Brain microvascular endothelial cell (primary cell): Measurements from ENCODE around the gene GSE1.

Experiments used
- DNase-seq: peaks from one replicate; pipeline ENCODE4 v3.0.0-alpha.2; 2020
- H3K27ac ChIP-seq: fragments of 250-450 bp; sonication (Bioruptor Pico); 2 replicates; pipeline ENCODE4 v1.5.1; 2020; ENCODE audit warnings: mild to moderate bottlenecking, moderate library complexity
- H3K27me3 ChIP-seq: fragments of 250-450 bp; sonication (Bioruptor Pico); replicated peaks from 2 replicates; pipeline ENCODE4 v1.5.1; 2020; ENCODE audit warnings: mild to moderate bottlenecking
- H3K36me3 ChIP-seq: fragments of 250-450 bp; sonication (Bioruptor Pico); replicated peaks from 2 replicates; pipeline ENCODE4 v1.5.1; 2020; ENCODE audit warnings: mild to moderate bottlenecking
- H3K4me3 ChIP-seq: 2 replicates; pipeline ENCODE4 v1.5.1; 2011; ENCODE audit warnings: low read depth, mild to moderate bottlenecking, control low read depth, low read length, moderate library complexity
- in situ Hi-C: cut with HindIII; loops from 2 replicates; pipeline ENCODE4 v1.10.0; 2017; ENCODE audit warnings: low sequenced_read_pairs, low pct_ligation_motif_present
- TF ChIP-seq, protein P1 (sequence below): IDR thresholded peaks from 2 replicates; pipeline ENCODE4 v1.5.1; 2011; ENCODE audit warnings: low read depth, mild to moderate bottlenecking, moderate library complexity, low read length, control low read depth, inconsistent platforms; ENCODE audit errors: missing control alignments

The GSE1 gene

DNA sequence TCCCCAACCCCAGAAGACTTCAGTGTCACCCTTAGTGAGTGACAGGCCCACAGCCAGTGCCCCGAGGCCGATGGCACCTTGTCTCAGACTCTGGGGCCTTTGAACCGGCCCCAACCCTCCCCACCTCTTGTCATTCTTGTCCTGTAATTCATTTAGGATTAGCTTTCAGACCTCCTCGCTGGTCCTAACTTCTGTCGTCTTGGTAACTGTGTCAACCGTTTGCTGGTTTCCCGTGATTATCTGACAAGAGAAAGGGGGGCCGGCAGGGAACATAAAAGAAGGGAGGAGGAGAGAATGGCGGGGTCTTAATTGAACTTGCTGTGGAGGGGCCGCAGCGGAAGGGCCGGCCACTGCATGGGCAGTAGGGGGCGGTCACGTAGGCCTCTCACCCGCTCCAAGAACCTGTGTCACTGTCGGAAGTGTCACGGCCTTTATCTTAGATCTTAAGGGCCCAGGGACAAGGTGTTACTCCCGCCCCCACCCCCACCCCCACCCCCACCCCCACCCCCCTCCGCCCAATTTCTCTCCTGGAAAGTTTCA lies 46.5 kb upstream of the GSE1 start:
- TF ChIP-seq, protein P1, sequence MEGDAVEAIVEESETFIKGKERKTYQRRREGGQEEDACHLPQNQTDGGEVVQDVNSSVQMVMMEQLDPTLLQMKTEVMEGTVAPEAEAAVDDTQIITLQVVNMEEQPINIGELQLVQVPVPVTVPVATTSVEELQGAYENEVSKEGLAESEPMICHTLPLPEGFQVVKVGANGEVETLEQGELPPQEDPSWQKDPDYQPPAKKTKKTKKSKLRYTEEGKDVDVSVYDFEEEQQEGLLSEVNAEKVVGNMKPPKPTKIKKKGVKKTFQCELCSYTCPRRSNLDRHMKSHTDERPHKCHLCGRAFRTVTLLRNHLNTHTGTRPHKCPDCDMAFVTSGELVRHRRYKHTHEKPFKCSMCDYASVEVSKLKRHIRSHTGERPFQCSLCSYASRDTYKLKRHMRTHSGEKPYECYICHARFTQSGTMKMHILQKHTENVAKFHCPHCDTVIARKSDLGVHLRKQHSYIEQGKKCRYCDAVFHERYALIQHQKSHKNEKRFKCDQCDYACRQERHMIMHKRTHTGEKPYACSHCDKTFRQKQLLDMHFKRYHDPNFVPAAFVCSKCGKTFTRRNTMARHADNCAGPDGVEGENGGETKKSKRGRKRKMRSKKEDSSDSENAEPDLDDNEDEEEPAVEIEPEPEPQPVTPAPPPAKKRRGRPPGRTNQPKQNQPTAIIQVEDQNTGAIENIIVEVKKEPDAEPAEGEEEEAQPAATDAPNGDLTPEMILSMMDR, result no peak
- Histone ChIP-seq H3K4me3 (no peak overlapping the region), H3K27ac (no peak overlapping the region), H3K36me3 (no peaks in the 10 kb centered on the region), H3K27me3 (no peaks in the 10 kb centered on the region)
- DNase-seq, result no peak
- in situ Hi-C loops, result no loop called here

DNA sequence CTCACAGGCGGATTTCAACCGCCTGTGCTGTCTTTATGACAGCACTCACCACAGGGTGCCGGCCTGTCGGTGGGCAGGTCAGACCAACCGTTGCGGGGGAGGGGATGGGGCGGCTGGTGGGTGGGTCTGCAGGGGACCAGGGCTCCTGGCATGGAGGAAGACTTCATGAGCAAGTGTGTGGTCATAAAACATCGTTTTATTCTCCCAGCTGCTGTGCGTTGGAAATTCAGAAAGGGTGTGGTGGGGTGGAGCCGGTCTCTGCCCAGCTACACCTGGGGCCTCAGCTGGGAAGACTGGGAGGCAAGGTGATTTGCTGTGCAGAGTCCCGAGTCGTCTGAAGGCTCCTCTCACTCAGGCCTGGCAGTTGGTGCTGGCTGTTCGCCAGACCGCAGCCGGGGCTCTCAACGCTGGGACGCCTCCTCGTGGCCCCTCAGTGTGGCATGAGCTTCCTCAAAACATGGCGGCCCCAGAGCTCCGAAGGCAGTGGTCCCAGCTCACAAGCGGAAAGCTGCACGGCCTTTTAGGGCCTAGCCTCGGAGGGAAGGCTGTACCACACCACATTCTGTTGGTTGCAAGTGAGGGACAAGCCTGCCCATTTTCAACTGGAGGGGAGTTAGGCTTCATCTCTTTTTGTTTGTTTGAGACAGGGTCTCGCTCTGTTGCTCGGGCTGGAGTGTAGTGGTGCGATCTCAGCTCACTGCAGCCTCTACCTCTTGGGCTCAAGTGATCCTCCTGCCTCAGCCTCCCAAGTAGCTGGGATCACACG lies 45.8 kb upstream of the GSE1 start:
- in situ Hi-C loops, result no loop called here
- no peaks in the 10 kb centered on the region for H3K27me3 ChIP-seq
- DNase-seq, result no peak
- TF ChIP-seq, protein P1, result no peak
- no peak overlapping the region for H3K4me3 ChIP-seq
- H3K27ac ChIP-seq, result no peak overlapping the region
- H3K36me3 ChIP-seq, result no peaks in the 10 kb centered on the region

DNA sequence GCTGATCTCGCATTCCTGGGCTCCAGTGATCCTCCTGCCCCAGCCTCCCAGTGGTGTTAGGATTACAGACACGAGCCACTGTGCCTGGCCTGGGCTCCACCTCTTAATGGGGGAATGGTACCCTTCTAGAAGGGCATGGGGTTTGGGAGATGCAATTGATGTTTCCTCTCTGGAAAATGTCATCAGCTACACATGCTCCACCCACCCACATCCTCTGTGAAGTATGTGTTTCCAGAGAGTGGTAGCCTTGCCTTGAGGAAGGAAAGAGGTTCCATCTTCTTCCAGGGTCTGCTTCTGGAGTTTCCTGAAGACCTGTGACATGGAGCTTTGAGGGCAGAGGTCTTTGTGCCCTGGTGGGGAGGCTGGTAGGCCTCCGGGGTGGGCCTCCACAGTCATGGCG lies 45.2 kb upstream of the GSE1 start:
- no peaks in the 10 kb centered on the region for H3K27me3 ChIP-seq
- H3K36me3 ChIP-seq, result no peaks in the 10 kb centered on the region
- TF ChIP-seq, protein P1, result no peak
- H3K4me3 ChIP-seq, result no peak overlapping the region
- H3K27ac ChIP-seq, result no peak overlapping the region
- in situ Hi-C loops, result no loop called here
- DNase-seq, result no peak

DNA sequence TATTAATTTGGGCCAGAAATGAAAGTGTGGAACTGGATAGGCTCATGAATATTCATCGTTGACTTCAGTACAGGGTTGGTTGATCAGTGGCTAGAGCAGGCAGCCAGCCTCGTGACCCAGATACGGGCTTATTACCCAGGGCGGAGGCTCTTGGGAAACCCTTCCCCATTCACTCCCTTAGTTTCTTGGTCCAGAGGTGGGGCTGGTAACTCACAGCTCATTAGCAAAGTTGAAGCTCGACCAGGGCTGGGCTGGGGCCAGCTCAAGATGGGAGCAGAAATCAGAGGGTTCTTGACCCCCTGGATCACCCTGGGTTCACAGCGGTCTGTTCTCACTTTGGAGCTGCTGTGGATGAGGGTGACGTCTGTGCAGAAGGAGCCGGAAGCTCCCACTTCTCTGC lies 44.6 kb upstream of the GSE1 start:
- no peak for DNase-seq
- Histone ChIP-seq H3K36me3 (no peaks in the 10 kb centered on the region), H3K27ac (no peak overlapping the region), H3K27me3 (no peaks in the 10 kb centered on the region), H3K4me3 (no peak overlapping the region)
- in situ Hi-C loops, result no loop called here
- TF ChIP-seq, protein P1, result no peak

DNA sequence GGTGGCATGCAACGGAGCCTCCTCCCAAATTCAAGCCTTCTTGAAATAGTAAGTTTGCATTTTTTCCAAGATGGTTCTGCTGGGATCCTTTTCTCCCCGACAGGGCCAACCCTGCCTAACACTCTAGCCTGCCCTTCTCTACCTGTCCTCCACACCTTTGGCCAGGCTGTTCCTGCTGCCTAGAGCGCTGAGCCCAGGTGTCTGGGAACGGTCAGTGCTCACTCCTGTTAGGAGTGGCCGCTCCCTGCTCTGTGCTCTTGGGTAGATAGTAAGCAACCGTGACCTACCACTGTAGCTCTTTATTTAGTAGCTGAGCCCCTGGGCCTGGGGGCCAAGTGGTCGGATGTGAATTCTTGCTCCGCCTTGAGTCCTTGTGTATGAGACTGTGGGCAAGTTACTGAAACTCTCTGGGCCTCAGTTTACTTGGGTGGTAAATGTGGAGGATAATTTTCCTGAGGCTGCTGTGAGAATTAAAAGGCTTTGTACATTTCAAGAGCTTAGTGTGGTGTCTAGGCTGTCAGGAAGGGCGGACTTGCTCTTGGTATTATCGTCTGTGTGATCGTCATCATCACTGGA lies 44.0 kb upstream of the GSE1 start:
- Histone ChIP-seq H3K4me3 (no peak overlapping the region), H3K27ac (peak overlapping the region; percentile 38), H3K36me3 (no peaks in the 10 kb centered on the region), H3K27me3 (no peaks in the 10 kb centered on the region)
- in situ Hi-C loops, result no loop called here
- TF ChIP-seq, protein P1, result no peak
- no peak for DNase-seq
